Nephron (organoid): ENCODE data around the gene C15orf62.

Experiments used
- H3K27ac Mint-ChIP-seq, 3 experiments: 2 replicates each; pipeline ENCODE4 v1.8.0; 2020; ENCODE audit warnings: mixed read lengths in 3 of 3, mild to moderate bottlenecking in 2 of 3, moderate library complexity in 1 of 3
- H3K27me3 Mint-ChIP-seq: 2 replicates; pipeline ENCODE4 v1.8.0; 2021; ENCODE audit warnings: low read depth, mild to moderate bottlenecking, moderate library complexity, mixed read lengths
- H3K36me3 Mint-ChIP-seq: 2 replicates; pipeline ENCODE4 v1.8.0; 2020; ENCODE audit warnings: low read depth, mixed read lengths
- H3K4me1 Mint-ChIP-seq: 2 replicates; pipeline ENCODE4 v1.8.0; 2020; ENCODE audit warnings: mixed read lengths
- H3K4me3 Mint-ChIP-seq, 3 experiments: 2 replicates each; pipeline ENCODE4 v1.8.0; 2020; ENCODE audit warnings: mild to moderate bottlenecking in 3 of 3, mixed read lengths in 3 of 3, moderate library complexity in 2 of 3
- H3K9me3 Mint-ChIP-seq: 2 replicates; pipeline ENCODE4 v1.8.0; 2020; ENCODE audit warnings: mixed read lengths
- CTCF ChIP-seq, 3 experiments: fragments of 200-600 bp; sonication (generic); IDR thresholded peaks; one replicate each; pipeline ENCODE4 v1.5.0; 2021; ENCODE audit warnings: antibody characterized with exemption in 3 of 3; ENCODE audit not compliant: unreplicated experiment in 3 of 3

C15orf62 gene

GRCh38 chr15:40807028-40807887 is 37.5 kb downstream of the C15orf62 start, which contains the start of the genes DNAJC17 and ZFYVE19:
Gene DNAJC17, minus strand, starts transcription at chr15:40807473. Its CDS starts 27 bp downstream, at chr15:40807446.
Gene ZFYVE19, plus strand, starts transcription at chr15:40807089. Its CDS starts 501 bp downstream, at chr15:40807590.
- H3K9me3 Mint-ChIP-seq = no peaks in the 10 kb centered on the region
- peaks cover 8% of the 10 kb centered on the region for H3K36me3 Mint-ChIP-seq
- no peaks in the 10 kb centered on the region for H3K27me3 Mint-ChIP-seq
- TF ChIP-seq CTCF (IDR thresholded peaks at IDR 0.05; ENCODE audit: unreplicated experiment in 3 of 3) = no peak
- peaks cover 23% of the 10 kb centered on the region for H3K4me1 Mint-ChIP-seq
- H3K4me3 Mint-ChIP-seq = peak within 1 kb of the TSS; percentile 92 to 97 (median 95)
- peak within 1 kb of the TSS; percentile 95 to 97 (median 97) for H3K27ac Mint-ChIP-seq

GRCh38 chr15:40807888-40808461 is 38.2 kb downstream of the C15orf62 start:
- no peak for TF ChIP-seq CTCF (IDR thresholded peaks at IDR 0.05; ENCODE audit: unreplicated experiment in 3 of 3)
- H3K27me3 Mint-ChIP-seq = no peaks in the 10 kb centered on the region
- no peaks in the 10 kb centered on the region for H3K9me3 Mint-ChIP-seq
- H3K36me3 Mint-ChIP-seq = peaks cover 8% of the 10 kb centered on the region
- H3K27ac Mint-ChIP-seq = peak overlapping the region in 2 of 3 experiments; percentile 10 to 97
- peaks cover 23% of the 10 kb centered on the region for H3K4me1 Mint-ChIP-seq
- peak overlapping the region; percentile 92 to 97 (median 95) for H3K4me3 Mint-ChIP-seq

GRCh38 chr15:40808861-40809450 is 39.2 kb downstream of the C15orf62 start:
- peak overlapping the region in 2 of 3 experiments; percentile 12 to 97 for H3K27ac Mint-ChIP-seq
- TF ChIP-seq CTCF (IDR thresholded peaks at IDR 0.05; ENCODE audit: unreplicated experiment in 3 of 3) = no peak
- H3K4me1 Mint-ChIP-seq = peaks cover 23% of the 10 kb centered on the region
- H3K36me3 Mint-ChIP-seq = peaks cover 3% of the 10 kb centered on the region
- no peaks in the 10 kb centered on the region for H3K27me3 Mint-ChIP-seq
- peak overlapping the region; percentile 92 to 97 (median 95) for H3K4me3 Mint-ChIP-seq
- H3K9me3 Mint-ChIP-seq = no peaks in the 10 kb centered on the region

- no peaks in the 10 kb centered on the region for H3K27me3 Mint-ChIP-seq
- H3K4me3 Mint-ChIP-seq = no peak overlapping the region
- H3K4me1 Mint-ChIP-seq = peaks cover 20% of the 10 kb centered on the region
- H3K9me3 Mint-ChIP-seq = no peaks in the 10 kb centered on the region
- peaks cover 10% of the 10 kb centered on the region for H3K36me3 Mint-ChIP-seq
- TF ChIP-seq CTCF (IDR thresholded peaks at IDR 0.05; ENCODE audit: unreplicated experiment in 3 of 3) = no peak
- no peak overlapping the region for H3K27ac Mint-ChIP-seq
These were observed 43.1 kb downstream of the C15orf62 start for GRCh38 chr15:40812721-40813425.

GRCh38 chr15:40815042-40815698 is 45.4 kb downstream of the C15orf62 start:
- H3K27ac Mint-ChIP-seq = peak overlapping the region; percentile 59 to 79 (median 61)
- no peak for TF ChIP-seq CTCF (IDR thresholded peaks at IDR 0.05; ENCODE audit: unreplicated experiment in 3 of 3)
- peaks cover 9% of the 10 kb centered on the region for H3K4me1 Mint-ChIP-seq

More at GRCh38 chr15:40815042-40815698, 45.4 kb downstream of the C15orf62 start:
- no peak overlapping the region for H3K4me3 Mint-ChIP-seq
- no peaks in the 10 kb centered on the region for H3K27me3 Mint-ChIP-seq
- peaks cover 7% of the 10 kb centered on the region for H3K36me3 Mint-ChIP-seq
- no peaks in the 10 kb centered on the region for H3K9me3 Mint-ChIP-seq
